LHCN-M2 (cell line): Measurements from ENCODE around the gene PSMC6. TPM values are rescaled to one million over a fixed set of nuclear protein-coding genes. Genes with fewer than 3 reads are reported as not detected.

Experiments used
- total RNA-seq: library from RNA; depleted of rRNA; stranded (reverse); fragments of >200 nt; gene quantifications from 2 replicates; pipeline ENCODE4 v1.2.3, GENCODE V29; 2014; rRNA removed

The PSMC6 gene
- total RNA-seq, 1 experiment from 2014 or later: 134 TPM

Other genes with a start within 250 kb of the PSMC6 start
- gene TXNDC16, start 154.7 kb upstream of the PSMC6 start, total RNA-seq: 2.9 and 4.3 TPM in 2 replicates
- 1.7 and 2.3 TPM in 2 replicates for gene GPR137C, start 154.4 kb upstream of the PSMC6 start, total RNA-seq
- 83.3 and 98.4 TPM in 2 replicates for gene ERO1A, start 11.6 kb upstream of the PSMC6 start, total RNA-seq
- 20.2 and 20.5 TPM in 2 replicates for gene STYX, start 23.0 kb downstream of the PSMC6 start, total RNA-seq
- 38.1 and 40.2 TPM in 2 replicates for gene GNPNAT1, start 84.4 kb downstream of the PSMC6 start, total RNA-seq
- 87.5 and 89.6 TPM in 2 replicates for gene FERMT2, start 243.8 kb downstream of the PSMC6 start, total RNA-seq